Measurements from ENCODE around the gene MRC2.
"Not testable (repeated sequence)": the region's sequence is repeated elsewhere in the genome, so short reads cannot be mapped to it uniquely, and the experiment has no call there.

MRC2 gene

DNA sequence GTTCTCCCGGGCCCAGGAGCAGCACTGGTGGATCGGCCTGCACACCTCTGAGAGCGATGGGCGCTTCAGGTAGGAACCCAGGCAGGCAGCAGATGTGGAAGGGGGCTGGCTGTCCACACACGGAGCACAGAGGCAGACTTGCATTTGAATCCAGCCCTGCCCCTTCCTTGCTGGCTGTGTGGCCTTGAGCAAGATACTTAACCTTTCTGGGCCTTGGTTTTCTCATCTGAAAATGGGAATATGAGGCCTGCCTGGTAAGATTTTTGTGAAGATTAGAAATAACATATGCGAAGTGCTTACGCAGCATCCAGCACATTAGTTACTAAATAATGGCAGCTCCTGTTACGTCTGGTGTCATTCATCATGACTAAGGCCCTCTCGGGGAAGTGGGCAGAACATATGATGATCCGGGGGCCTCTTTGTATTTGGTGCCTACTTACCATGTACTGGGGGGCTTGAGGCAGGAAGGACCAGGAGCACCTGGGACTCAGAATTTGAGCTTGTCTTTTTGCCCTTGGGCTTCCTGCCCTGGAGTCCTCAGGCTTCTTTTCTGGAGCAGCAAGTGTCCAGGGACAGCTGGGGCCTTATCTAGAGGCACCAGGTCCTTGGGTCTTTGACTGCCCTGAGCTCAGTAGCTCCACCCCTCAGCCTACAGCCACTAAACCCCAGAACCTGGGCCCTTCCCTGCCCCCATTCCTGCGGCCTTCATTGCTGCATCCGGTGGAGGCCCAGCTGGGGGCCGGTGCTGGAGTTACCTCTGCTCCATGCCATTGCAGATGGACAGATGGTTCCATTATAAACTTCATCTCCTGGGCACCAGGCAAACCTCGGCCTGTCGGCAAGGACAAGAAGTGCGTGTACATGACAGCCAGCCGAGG is 53.8 kb downstream of the MRC2 start:
- DNase-seq, result no peak

DNA sequence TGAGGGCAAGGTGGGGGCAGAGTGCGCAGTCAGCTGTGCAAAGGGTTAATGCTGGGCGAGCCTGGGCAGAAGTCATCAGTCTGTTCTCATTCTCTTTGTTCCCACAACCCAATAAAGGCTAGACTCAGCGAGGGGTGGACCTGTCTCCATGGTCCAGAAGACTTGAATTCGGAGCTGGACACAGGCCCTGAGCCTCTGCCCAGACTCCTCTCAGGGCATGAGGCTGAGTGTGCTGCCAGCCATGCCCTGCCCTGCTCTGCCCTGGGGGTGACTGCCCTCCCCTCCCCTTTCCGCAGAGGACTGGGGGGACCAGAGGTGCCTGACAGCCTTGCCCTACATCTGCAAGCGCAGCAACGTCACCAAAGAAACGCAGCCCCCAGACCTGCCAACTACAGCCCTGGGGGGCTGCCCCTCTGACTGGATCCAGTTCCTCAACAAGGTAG is 54.5 kb downstream of the MRC2 start:
- no peak for DNase-seq

DNA sequence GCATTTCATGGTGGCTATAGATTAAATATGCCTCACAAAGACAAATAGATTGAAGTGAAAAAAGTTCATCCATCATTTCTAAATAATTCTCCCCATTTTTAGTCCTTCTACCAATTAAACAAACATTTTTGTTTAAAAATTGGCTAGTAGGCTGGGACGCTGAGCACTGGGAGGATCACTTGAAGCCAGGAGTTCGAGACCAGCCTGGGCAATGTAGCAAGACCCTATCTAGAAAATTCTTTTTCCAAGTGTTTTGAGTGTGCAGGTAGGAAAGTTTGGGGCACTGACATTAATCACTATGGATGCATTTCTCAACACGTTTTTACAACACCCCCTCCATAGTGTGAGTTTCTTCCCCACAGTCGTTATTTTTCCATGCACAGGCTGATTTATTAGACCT is 56.7 kb downstream of the MRC2 start:
- DNase-seq, result no peak

DNA sequence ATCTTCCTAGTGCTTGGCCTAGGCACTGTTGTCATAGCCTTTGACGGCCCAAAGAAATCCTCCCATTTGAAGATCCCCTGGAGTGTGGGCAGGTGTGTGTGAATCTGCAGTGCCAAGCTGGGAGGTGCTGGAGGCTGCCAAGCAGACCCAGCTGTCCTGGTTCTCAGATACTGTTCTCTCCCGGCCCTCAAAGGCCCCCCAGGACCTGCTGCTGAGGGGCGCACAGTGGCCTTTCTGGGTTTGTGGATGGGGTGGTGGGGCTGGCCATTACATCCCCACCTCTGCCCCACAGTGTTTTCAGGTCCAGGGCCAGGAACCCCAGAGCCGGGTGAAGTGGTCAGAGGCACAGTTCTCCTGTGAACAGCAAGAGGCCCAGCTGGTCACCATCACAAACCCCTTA is 60.5 kb downstream of the MRC2 start:
- no peak for DNase-seq

DNA sequence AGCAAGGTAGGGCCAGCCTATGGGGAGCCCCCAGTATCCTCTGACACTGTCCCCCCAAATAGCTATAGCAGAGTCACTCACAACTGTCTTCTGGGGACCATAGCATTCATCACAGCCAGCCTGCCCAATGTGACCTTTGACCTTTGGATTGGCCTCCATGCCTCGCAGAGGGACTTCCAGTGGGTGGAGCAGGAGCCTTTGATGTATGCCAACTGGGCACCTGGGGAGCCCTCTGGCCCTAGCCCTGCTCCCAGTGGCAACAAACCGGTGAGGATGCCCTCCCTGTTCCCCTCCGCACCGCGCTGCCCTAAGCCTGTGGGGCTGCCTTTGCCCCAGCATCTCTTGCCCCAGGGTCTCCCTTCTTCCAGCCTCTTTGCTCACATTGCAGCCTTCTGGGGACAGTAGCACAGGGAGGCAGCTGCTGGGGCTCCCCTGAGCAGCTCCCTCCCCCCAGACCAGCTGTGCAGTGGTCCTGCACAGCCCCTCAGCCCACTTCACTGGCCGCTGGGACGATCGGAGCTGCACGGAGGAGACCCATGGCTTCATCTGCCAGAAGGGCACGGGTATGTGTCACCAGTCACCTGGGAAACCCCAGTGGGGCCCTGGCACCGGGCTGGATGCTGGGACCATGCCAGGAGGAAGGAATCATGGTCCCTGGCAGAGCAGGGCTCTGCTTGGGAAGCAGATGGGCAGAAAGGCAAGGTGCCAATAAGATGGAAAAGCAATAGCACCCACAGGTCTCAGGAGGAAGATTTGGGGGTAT is 61.1 kb downstream of the MRC2 start:
- no peak for DNase-seq

DNA sequence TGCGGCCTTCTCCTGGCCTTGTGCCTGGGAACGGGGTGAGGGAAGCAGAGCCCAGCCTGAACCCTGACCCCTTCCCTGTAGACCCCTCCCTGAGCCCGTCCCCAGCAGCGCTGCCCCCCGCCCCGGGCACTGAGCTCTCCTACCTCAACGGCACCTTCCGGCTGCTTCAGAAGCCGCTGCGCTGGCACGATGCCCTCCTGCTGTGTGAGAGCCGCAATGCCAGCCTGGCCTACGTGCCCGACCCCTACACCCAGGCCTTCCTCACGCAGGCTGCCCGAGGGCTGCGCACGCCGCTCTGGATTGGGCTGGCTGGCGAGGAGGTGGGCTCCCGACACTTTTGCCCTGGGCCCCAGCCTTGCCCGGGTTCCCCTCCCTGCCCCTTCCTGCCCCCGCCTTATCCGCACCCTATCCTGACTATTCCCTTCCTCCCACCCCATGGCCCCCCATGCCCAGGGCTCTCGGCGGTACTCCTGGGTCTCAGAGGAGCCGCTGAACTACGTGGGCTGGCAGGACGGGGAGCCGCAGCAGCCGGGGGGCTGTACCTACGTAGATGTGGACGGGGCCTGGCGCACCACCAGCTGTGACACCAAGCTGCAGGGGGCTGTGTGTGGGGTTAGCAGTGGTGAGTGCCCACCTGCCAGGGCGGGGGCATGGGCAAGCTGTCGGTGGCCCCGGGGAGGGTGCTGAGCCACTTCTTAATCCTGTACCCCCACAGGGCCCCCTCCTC is 62.1 kb downstream of the MRC2 start:
- no peak for DNase-seq

DNA sequence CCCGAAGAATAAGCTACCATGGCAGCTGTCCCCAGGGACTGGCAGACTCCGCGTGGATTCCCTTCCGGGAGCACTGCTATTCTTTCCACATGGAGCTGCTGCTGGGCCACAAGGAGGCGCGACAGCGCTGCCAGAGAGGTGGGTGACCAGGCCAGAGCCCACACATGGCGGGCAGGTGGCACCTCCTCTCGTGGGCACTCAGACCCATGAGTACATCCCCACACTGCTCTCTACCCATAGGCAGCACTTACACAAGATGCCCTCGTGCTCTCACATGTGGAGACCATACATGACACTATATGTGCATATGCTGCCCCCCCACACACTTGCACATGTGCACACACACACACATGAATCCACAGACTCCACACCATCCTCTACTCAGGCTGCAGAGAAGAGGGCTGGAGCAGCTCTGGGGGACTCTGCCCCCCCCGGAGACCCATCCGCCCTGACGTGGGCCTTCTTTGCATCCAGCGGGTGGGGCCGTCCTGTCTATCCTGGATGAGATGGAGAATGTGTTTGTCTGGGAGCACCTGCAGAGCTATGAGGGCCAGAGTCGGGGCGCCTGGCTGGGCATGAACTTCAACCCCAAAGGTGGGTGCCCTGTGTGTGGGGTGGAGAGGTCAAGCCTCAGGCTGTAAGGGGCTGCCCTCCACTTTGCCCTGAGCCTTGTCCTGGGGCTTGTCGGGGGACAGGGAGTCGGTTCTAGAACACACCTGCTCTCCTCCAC is 62.9 kb downstream of the MRC2 start:
- no peak for DNase-seq

DNA sequence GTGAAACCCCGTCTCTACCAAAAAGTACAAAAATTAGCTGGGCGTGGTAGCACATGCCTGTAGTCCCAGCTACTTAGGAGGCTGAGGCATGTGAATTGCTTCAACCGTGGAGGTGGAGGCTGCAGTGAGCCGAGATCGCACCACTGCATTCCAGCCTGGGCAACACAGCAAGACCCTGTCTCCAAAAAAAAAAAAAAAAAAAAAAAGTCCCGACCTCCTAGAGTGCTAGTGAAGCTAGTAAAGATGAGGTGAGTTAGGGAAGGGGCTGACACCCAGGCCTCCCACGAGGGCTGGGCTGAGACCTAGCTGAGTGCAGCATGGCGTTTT is 64.1 kb downstream of the MRC2 start:
- not testable (repeated sequence) for DNase-seq

DNA sequence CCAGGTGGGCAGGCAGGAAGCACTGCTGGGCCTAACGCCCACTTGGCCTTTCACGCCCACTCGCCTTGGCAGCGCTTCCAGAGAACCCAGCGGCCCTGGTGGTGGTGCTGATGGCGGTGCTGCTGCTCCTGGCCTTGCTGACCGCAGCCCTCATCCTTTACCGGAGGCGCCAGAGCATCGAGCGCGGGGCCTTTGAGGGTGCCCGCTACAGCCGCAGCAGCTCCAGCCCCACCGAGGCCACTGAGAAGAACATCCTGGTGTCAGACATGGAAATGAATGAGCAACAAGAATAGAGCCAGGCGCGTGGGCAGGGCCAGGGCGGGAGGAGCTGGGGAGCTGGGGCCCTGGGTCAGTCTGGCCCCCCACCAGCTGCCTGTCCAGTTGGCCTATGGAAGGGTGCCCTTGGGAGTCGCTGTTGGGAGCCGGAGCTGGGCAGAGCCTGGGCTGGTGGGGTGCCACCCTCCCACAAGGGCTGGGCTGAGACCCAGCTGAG is 64.7 kb downstream of the MRC2 start:
- no peak for DNase-seq

DNA sequence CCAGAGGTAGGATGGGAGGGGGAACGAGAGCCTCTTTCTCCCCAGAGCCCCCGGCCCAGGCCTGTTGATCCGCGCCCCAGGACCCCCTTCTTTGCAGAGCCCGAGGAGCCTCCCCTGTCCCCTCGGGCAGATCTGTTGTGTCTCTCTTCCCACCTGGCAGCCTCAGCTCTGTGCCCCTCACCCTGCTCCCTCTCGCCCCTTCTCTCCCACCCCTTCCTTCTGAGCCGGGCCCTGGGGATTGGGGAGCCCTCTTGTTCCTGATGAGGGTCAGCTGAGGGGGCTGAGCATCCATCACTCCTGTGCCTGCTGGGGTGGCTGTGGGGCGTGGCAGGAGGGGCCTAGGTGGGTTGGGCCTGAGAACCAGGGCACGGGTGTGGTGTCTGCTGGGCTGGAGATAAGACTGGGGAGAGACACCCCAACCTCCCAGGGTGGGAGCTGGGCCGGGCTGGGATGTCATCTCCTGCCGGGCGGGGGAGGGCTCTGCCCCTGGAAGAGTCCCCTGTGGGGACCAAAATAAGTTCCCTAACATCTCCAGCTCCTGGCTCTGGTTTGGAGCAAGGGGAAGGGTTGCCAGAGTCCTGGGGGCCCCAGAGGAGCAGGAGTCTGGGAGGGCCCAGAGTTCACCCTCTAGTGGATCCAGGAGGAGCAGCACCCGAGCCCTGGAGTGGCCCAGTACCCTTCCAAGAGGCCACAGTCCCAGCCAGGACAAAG is 65.4 kb downstream of the MRC2 start:
- no peak for DNase-seq

DNA sequence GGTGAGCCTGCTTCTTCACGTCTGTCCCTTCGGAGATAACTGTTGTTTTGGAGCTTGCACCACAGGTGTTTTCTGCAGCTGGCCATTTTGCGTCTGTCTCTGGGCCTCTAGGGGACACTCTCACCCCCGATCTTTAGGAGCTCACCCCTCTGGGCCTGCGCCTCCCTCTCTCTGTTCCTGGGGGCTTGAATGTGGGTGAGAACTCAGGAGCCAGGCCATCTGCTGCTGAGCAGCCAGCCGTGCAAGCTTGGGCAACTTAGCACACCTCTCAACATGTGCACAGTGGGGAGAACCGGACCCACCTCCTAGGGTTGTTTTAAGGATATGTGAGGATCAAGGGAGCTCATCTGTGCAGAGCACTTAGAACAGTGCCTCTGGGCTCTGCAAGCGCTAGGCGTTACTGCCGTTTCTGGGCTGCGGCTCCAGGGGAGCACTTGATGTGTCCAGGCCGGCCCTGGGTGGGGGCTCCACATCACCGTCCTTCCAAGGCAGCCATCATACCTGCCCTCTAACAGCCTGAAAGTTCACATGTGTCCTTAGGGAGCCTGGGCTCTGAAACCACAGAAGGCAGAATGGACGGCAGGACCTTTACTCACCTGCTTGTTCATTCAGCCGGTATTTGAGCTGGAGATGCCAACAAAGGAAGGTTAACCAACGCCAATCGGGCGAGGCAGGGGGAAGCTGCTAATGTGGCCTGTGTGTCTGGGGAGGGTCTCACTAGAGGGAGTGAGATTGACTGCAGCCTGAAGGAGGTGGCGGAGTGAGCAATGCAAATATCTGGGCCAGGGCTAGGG is 66.3 kb downstream of the MRC2 start:
- no peak for DNase-seq

DNA sequence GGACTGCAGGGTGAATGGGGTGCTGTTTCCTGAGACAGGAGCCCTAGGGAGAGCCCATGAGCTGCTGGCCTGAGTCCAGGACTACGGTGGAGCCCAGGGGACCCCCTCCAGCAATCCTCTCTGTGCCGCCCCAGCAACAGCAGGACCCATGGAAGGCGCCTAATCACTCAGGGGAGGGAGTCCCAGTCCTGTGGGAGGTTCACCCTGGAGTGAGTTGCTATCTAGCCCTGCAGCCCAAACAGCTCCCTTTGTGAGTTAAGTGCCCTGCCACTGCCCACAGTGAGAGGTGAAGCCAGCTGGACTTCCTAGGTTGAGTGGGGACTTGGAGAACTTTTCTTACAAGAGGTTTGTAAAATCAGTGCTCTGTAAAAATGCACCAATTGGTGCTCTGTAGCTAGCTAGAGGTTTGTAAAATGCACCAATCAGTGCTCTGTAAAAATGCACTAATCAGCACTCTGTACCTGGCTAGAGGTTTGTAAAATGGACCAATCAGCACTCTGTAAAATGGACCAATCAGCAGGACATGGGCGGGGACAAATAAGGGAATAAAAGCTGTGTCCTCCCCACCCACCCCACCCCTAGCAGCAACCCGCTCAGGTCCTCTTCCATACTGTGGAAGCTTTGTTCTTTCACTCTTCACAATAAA is 67.7 kb downstream of the MRC2 start:
- not testable (repeated sequence) for DNase-seq

DNA sequence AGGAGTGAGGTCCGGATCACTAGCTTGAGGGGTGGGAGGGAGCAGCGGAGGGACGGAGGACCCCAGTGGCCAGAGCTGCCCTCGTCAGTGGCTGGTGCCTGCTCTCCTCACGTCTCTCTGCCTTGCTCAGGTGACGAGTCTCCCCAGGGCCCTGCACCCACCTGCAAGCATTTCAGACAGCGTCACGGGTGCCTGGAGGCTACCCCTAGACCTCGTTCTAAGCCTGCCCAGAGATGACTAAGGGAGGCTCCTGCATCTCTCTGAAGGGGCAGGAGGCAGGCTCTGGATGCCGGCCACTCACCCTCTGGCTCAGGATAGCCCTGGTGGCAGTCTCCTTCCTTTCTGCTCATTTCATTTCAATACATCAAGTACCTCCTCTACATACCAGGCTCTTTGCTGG is 68.8 kb downstream of the MRC2 start:
- DNase-seq, result no peak

DNA sequence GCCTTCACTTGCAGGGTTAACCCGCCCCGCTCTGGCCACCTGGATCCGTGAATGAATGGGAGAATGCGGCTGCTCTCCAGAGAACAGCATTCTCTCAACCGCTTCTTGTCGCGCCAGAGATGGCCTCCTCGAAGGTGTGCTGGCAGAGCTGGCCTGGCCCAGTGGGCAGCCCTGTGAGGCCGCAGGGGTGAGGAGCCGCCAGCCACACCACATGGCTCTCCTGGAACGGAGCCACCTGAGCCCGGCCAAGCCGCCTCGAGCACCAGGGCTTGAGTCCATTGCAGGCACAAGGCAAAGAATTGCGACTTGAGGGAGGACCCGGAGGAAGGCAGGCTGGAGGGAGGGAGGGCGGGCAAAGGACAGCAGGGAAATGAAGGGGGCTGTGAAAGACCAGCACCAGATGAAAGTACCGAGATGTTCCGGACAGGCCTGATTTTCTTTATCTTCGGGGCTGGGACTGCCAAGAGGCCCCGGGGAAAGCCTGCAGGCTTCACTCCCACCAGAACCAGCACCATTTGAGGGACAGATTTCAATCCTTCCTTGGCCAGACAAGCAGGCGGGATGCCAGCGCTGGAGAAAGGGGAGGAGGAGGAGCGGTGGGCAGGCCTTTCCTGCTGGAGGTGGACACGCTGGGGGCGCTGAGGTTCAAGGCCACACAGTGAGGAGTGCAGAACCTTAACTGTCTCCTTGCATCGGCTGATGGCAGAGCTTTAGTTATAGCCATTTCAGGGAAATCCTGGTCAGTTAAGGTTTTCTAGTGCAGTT is 69.4 kb downstream of the MRC2 start:
- DNase-seq, result no peak

DNA sequence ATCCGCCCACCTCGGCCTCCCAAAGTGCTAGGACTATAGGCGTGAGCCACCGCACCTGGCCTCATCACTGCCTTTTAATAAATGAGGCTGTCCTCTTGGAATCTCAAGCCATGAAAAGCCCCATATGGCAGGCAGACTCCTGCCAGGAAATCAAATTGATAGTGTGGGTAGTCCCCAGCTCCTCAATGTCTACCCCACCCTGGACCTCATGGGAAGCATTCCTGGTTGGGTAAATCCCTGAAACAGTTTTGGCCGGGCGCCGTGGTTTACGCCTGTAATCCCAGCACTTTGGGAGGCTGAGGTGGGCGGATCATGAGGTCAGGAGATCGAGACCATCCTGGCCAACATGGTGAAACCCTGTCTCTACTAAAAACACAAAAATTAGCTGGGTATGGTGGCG is 71.0 kb downstream of the MRC2 start:
- DNase-seq, result not testable (repeated sequence)

DNA sequence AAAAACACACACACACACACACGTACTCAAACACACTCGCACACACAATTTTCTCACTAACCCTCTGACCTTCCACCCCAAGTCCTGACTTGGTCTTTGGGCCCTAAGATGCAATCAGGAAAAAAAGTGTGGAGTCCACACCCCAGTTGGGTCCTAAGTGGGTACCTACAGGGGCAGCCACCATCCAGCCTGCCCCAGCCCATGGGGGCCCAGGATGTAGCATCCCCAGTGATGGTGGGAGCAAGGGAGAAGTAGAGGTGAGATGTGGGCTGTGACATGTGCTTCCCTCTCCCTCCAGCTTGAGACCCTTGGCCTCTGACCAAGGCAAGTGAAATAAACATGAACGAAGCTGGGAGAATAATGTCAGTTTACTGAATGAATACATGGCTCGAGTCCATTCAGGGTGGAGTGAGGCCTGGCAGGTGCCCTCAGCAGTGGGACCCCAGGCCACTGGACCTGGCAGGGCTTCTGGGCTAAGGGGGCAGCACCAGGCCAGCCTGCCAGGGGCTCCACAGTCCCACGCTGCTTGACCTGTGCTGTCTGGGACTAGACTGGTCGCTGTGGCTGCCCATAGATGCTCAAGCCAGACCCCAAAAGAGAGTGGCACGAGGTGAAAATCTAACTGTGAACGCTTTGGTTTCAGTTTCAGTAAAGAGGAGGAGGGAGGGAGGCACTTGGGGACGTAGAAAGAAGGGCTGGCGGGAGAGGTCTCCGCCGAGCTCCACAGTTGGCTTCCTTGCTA is 73.7 kb downstream of the MRC2 start:
- no peak for DNase-seq

DNA sequence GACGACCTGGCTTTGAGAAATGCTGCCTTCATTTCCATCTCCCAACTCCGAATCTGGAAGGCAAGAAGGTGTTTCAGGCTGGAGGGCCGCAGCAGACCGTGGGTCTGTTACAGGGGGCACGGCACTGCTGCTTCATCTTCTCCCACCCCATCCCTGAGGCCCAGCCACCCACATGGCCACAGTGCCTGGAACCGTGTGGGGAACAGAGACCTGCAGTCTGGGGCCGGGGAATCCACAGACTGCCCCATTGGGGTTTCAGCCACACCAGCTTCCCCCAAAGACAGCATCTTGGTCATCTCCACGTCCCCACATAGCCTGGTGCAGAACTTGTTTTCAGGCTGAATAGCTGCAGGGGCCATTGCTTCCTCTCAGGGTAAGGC is 74.2 kb downstream of the MRC2 start:
- DNase-seq, result no peak

DNA sequence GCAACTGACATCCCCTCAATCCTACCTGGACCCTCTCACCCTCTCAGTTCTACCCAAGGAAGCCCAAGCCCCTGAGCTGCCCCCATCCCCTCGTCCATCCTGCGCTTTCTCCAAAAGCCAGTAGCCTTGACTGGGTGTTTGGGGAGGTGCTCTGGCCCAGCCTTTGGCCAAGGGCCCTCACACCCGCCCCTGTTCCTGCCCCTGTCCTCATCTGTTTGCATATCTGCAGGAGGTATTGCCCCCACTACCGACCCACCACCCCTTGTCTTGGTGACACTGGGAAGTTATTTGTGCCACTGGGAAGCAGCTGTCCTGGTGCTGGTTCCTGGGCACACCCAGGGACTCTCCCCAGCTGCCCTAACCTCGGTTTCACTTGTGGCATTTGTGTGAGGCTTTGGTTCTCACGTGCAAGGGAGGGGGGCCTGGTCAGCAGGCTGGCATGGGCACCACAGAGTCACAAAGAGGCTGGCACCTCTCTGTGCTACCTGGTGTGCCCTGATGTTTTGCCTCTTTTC is 75.3 kb downstream of the MRC2 start:
- no peak for DNase-seq

DNA sequence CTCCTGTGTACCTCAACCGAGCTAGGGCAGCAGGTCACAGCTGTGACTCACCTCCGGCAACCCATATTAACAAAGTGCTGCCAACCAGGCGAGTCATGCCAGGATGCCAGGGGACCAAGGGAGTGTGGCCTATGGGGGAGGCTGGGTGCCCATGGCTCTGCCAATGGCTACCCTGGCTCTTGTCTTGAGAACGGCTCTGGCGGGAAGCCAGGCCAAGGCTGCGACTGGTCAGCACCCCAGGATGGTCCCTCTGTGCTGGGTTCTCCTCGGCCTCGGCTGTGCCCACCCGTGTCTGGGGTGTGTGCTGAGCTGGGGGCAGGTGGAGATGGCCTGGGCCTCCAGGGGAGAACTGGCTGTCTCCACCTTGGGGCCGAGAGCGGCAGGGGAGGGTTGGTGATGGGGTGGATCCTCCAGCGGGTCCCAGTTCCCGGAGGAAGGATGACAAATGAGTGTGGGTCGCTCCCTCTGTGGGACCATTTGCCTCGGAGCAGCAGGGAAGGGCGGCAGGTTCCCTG is 75.8 kb downstream of the MRC2 start:
- DNase-seq, result no peak
